CD4-positive, alpha-beta T cell treated with Interleukin-21 for 1 hour (primary cell): ENCODE results near the gene CKAP4.
A peak's percentile ranks its signal among the peaks of the same experiment; 100 is the strongest.
"Not testable (repeated sequence)": the region's sequence is repeated elsewhere in the genome, so short reads cannot be mapped to it uniquely, and the experiment has no call there.

Experiments
- DNase-seq: peaks from one replicate; pipeline ENCODE4 v3.0.0-alpha.2; 2020

CKAP4 gene

GRCh38 chr12:106247674-106248311 lies at the start of gene CKAP4:
Gene CKAP4, minus strand, starts transcription at chr12:106248020. Its CDS starts 169 bp downstream, at chr12:106247851.
- peak; percentile 63 for DNase-seq

- DNase-seq: no peak
Measured at GRCh38 chr12:106297075-106297474, 49.3 kb upstream of the CKAP4 start.

GRCh38 chr12:106296179-106296877 lies 48.5 kb upstream of the CKAP4 start:
- no peak for DNase-seq

- DNase-seq: no peak
Measured at GRCh38 chr12:106292339-106292738, 44.5 kb upstream of the CKAP4 start.

DNA sequence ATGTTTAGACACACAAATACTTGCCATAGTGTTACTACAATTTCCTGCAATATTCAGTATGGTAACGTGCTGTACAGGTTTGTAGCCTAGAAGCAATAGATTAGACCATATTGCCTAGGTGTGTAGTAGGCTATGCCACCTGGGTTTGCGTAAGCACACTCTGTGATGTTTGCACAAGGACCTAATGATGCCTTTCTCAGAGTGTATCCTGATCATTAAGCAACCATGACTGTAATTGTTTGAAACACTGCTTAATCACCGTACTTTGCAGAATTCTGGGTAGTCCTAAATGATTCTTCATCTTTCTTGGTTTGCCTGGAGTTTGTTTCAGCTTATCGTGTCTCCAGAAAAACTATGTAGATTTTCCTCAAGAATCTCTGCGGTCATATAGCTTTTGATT lies 43.5 kb upstream of the CKAP4 start:
- DNase-seq: no peak

GRCh38 chr12:106290666-106291065 lies 42.8 kb upstream of the CKAP4 start:
- DNase-seq: no peak

- DNase-seq: no peak
Measured at GRCh38 chr12:106289196-106289681, 41.4 kb upstream of the CKAP4 start.

GRCh38 chr12:106288494-106289195 lies 40.8 kb upstream of the CKAP4 start:
- no peak for DNase-seq

- no peak for DNase-seq
Measured at GRCh38 chr12:106288101-106288493, 40.3 kb upstream of the CKAP4 start.

DNA sequence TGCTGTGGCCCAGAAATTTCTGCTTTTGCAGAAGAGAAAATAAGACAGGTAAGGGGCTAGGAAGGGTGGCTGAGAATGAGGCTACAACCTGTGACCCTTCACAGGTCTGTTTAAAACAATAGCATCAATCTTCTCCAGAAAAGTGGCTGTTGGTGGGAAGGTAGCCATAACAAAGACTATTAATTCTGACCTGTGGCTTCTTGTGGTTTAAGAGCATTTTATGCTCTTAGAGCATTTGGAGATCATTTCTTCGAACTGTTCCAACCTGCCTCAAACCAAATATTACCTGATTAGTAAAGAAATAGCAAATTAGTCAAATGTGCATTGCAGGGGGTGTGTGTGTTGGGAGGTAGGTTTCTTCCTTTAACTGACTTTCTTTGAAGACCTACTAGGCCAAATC lies 39.5 kb upstream of the CKAP4 start:
- DNase-seq: no peak

GRCh38 chr12:106286576-106287162 lies 38.8 kb upstream of the CKAP4 start:
- DNase-seq: not testable (repeated sequence)

DNA sequence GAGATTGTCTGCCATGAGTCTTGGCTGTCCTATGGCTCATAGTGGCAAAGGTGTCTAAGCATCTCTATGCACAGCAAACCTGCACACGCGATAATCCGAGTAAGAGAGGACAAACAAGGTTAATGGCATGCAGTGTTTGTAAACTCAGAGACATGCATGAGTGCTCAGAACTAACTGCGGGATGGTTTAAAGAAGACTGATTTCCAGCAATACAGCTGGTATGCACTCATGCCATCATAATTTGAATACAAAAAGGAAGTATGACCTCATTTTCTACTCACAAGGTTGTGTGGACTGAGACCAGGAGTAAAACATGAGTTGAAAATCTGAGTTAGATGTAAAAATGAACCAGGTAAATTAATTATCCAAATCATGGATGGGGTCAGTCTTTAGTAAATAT lies 38.2 kb upstream of the CKAP4 start:
- DNase-seq: no peak

GRCh38 chr12:106284358-106285105 lies 36.7 kb upstream of the CKAP4 start:
- no peak for DNase-seq

DNA sequence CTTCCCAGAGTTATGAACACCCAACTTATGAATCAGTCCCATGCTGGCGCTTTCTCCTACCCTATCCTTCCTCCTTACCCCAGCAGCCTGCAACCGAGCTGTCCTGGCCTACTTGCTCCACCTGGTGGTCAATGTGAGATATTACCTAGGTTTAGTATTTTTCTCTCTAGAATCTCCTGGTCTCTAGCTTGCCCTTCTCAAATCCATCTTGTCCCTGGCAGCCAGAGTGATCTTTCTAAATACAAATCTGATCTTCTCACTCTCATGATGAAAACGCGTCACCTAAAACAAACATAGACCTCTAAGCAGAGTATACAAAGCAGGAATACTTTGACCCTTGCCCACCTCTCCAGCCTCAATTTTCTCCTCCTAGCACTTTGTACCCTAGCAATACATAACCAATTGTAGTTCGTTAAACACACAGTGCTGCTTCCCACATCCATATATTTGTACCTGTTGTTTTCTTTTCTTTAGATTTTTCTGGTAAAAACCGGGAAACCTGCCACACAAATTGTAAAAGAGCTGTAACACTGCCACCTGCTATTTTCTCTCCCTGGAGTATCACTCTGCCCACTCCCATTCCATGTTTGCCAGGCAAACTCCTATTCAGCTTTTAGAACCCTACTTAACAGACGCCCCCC lies 34.8 kb upstream of the CKAP4 start:
- peak; percentile 66 for DNase-seq

DNA sequence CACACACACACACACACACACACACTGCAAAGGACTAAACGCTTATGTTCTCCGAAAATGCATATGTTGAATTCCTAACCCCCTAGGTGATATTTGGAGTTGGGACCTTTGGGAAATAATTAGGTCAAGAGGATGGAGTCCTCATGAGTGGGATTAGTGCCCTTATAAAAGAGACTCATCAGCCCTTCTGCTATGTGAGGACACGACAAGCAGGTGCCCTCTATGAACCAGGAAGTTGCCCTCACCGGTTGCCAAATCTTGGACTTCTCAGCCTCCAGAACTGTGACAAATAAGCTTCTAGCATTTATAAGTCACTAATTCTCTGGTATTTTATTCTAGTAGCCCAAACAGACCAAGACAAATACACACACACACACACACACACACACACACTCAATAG lies 34.0 kb upstream of the CKAP4 start:
- no peak for DNase-seq

DNA sequence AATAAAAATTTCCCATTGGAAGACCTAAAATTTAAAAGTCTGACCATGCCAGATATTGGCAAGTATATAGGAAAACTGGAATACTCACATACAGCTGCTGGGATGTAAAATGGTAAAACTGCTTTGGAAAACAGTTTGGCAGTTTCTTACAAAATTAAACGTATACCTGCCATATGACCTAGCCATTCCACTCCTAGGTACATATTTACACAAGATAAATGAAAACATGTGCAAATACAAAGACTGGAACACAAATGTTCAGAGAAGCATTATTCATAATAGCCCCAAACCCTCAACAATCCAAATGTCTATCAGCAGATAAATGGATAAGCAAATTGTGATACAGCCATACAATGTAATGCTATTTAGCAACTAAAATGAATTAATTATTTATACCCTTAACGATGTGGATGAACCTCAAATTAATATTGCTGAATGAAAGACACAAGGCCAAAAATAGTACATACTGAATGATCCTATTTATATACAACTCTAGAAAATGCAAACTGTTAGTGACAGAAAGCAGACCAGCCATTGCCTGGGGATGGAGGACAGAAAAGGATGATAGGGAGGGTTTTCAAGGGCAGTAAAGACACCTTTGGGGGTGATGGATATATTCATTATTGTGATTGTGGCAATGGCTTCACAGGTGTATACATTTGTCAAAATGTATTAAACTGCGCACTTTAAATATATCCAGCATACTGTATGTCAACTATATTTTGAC lies 33.4 kb upstream of the CKAP4 start:
- no peak for DNase-seq

- no peak for DNase-seq
Measured at GRCh38 chr12:106280106-106280505, 32.3 kb upstream of the CKAP4 start.

- no peak for DNase-seq
Measured at GRCh38 chr12:106276032-106276740, 28.4 kb upstream of the CKAP4 start.

- DNase-seq: no peak
Measured at GRCh38 chr12:106275458-106275857, 27.6 kb upstream of the CKAP4 start.

DNA sequence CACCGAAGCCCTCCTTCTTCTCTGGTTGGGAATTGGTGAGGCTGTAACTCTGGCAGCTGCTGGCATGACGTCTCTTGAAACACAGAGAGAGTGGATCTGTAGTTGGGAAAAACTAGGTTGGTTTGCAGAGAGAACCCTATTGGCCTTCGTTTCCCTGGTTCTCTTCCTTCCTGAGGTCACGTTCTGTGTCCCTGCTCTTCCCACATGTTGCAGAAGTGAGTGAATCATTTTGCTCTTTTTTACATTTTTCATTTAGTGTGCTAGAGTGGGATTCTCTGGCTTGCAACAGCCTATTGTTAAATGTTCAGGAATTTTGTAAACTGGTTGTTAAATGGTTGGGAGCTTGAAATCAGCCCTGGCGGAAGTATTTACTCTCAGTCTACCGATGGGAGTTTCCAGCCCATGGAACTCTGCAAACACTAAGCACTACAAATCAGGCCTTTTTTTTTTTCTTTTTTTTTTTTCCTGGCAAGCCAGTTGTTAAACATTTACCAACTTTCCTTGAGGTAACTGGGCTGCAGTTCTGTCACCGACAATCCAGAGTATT lies 26.8 kb upstream of the CKAP4 start:
- no peak for DNase-seq

DNA sequence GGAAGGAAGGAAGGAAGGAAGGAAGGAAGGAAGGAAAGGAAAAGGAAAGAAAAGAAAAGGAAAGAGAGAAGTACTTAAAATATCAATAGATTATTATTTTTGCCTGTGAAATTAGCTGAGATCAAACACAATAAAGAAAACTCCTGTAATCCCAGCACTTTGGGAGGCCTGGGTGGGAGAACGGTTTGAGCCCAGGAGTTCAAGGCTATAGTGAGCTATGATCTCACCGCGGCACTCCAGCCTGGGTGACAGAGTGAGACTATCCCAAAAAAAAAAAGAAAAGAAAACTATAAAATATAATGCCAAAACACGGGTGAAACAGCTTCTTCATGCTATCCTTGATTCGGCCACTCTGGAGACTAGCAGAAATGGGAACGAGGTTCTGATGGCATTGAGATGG lies 26.2 kb upstream of the CKAP4 start:
- no peak for DNase-seq
